PC-9 (cell line): Measurements from ENCODE around the gene BRWD1. TPM values are rescaled to one million over a fixed set of nuclear protein-coding genes. Genes with fewer than 3 reads are reported as not detected.

ENCODE experiments used
- BruUV-seq: library from RNA; stranded (reverse); fragments of 400-500 nt; replicated peaks from 2 replicates; lab custom pipeline; 2021; lab: Mats Ljungman, UMichigan
- CTCF ChIA-PET: fragments of 300-600 bp; sonication (Branson Sonifier 250); formaldehyde crosslinking; loops from one replicate; lab custom pipeline; 2022; ENCODE audit warnings: antibody characterized with exemption; lab: Charles Lee
- POLR2A ChIA-PET: fragments of 300-600 bp; sonication (Branson Sonifier 250); formaldehyde crosslinking; loops from one replicate; lab custom pipeline; 2022; ENCODE audit warnings: antibody characterized with exemption; ENCODE audit not compliant: unreplicated experiment; lab: Charles Lee
- DNase-seq, 2 experiments: peaks; one replicate each; pipeline versions ENCODE4 v3.0.0 to v3.0.0-alpha.2; 2015 to 2022; ENCODE audit warnings: mixed read lengths in 1 of 2
- H2AFZ ChIP-seq: fragments of 200-600 bp; sonication (generic); 2 replicates; pipeline ENCODE4 v1.8.1; 2017; ENCODE audit warnings: antibody characterized with exemption
- H3F3A ChIP-seq: fragments of 200-600 bp; sonication (generic); 2 replicates; pipeline ENCODE4 v1.8.1; 2017; ENCODE audit warnings: antibody characterized with exemption, mild to moderate bottlenecking, low read depth; ENCODE audit not compliant: insufficient read depth
- H3K27ac ChIP-seq: fragments of 200-600 bp; sonication (generic); 2 replicates; pipeline ENCODE4 v1.6.1; 2016; ENCODE audit warnings: mixed run types
- H3K27me3 ChIP-seq: fragments of 200-600 bp; sonication (generic); 2 replicates; pipeline ENCODE4 v1.6.1; 2016; ENCODE audit warnings: low read depth, mixed run types; ENCODE audit not compliant: insufficient read depth
- H3K36me3 ChIP-seq: fragments of 200-600 bp; sonication (generic); 2 replicates; pipeline ENCODE4 v1.6.1; 2016; ENCODE audit warnings: low read depth, mixed run types
- H3K4me1 ChIP-seq: fragments of 200-600 bp; sonication (generic); replicated peaks from 2 replicates; pipeline ENCODE4 v1.6.1; 2016; ENCODE audit warnings: mixed run types; ENCODE audit not compliant: insufficient read depth
- H3K4me2 ChIP-seq: fragments of 200-600 bp; sonication (generic); 2 replicates; pipeline ENCODE4 v1.6.1; 2017; ENCODE audit warnings: mixed run types
- H3K4me3 ChIP-seq: fragments of 200-600 bp; sonication (generic); 2 replicates; pipeline ENCODE4 v1.6.1; 2016; ENCODE audit warnings: mixed run types
- H3K79me2 ChIP-seq: fragments of 200-600 bp; sonication (generic); 2 replicates; pipeline ENCODE4 v1.6.1; 2017; ENCODE audit warnings: low read depth, mixed run types
- H3K9me2 ChIP-seq: fragments of 200-600 bp; sonication (generic); 2 replicates; pipeline ENCODE4 v1.8.1; 2017; ENCODE audit warnings: mild to moderate bottlenecking; ENCODE audit not compliant: insufficient read depth
- H3K9me3 ChIP-seq: fragments of 200-600 bp; sonication (generic); 2 replicates; pipeline ENCODE4 v1.8.1; 2016; ENCODE audit warnings: low read depth; ENCODE audit not compliant: insufficient read depth
- H4K20me1 ChIP-seq: fragments of 200-600 bp; sonication (generic); 2 replicates; pipeline ENCODE4 v1.8.1; 2017; ENCODE audit not compliant: insufficient read depth
- CTCF ChIP-seq: fragments of 200-600 bp; sonication (generic); conservative IDR thresholded peaks from 2 replicates; pipeline ENCODE4 v1.6.1; 2017; ENCODE audit warnings: mixed run types, antibody characterized with exemption, mild to moderate bottlenecking, moderate library complexity
- EZH2 ChIP-seq: fragments of 200-600 bp; sonication (generic); IDR thresholded peaks from 2 replicates; pipeline ENCODE4 v1.8.0; 2017; ENCODE audit warnings: antibody characterized with exemption, low read depth
- intact Hi-C: fragments of 100-400 bp; cut with micrococcal nuclease; formaldehyde crosslinking; loops from one replicate; pipeline ENCODE4 v1.10.0; 2022; ENCODE audit not compliant: unreplicated experiment
- total RNA-seq: library from RNA; stranded (reverse); gene quantifications from 2 replicates; pipeline ENCODE4 v1.2.3, GENCODE V29; 2021

Gene BRWD1
- total RNA-seq, 1 experiment from 2014 or later: 42.9 TPM

DNA sequence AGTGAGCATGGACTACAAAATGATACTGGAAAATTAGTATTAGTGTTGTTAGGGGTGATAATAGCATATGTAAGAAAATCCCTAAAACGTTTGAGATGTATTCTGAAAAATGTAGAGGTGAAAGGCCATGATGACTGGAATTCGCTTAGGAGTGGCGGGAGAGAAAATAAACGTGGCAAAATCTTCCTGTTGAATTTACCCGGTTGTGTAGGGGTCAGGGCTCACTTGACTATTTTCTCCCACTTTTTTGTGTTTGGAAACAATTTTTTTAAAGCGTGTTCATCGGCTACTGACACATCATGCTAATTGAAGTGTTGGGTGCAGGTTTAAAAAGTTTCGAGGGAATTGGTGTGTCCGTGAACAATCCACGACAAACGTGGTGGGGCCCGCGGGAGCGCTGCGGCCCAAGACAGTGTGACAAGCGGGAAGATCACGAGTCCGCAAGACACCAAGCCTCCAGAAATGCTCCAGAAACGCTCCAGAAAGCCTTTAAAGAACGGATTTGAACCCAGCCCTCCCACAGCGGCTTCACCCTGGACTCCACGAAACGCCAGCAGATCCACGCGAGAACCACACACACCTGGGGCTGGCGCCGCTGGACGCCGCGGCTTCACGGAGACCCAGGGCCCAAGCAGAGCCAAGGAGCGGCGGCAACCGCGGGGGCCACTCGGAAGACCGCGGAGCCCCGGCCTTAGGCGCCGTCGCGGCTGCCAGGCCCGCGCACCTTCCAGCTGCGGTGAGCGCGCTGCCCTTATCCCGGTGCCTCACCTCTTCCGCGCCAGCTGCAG is 130.8 kb downstream of the BRWD1 start:
- H3K4me2 ChIP-seq: peak overlapping the region; percentile 93
- H3K36me3 ChIP-seq: no peaks in the 10 kb centered on the region
- intact Hi-C loops: loop anchor here (5.0 to 10.0 kb wide), 2 partner anchors 202 to 265 kb away; partner anchors contain the start of gene LCA5L
- peak overlapping the region; percentile 96 for H2AFZ ChIP-seq
- BruUV-seq: TSS peak; percentile 37
- peak overlapping the region; percentile 61 for H3K27ac ChIP-seq
- no peaks in the 10 kb centered on the region for H3K9me3 ChIP-seq
- CTCF ChIA-PET: no interaction called here
- H3K79me2 ChIP-seq: peaks cover 23% of the 10 kb centered on the region
- DNase-seq: peak in 1 of 2 experiments; percentile 2
- H3K9me2 ChIP-seq: no peaks in the 10 kb centered on the region
- peaks cover 19% of the 10 kb centered on the region for H3F3A ChIP-seq
- H4K20me1 ChIP-seq: peaks cover 4% of the 10 kb centered on the region; the same call in 1 of the 2 replicates
- POLR2A ChIA-PET: interaction anchor here (0.7 kb wide), 1 partner anchor 205 kb away, joined by 8 read pairs; no protein-coding TSS in a partner anchor
- no peaks in the 10 kb centered on the region for H3K27me3 ChIP-seq
- H3K4me1 ChIP-seq: peaks cover 9% of the 10 kb centered on the region
- no peak for TF ChIP-seq CTCF
- no peak for TF ChIP-seq EZH2
- H3K4me3 ChIP-seq: peak overlapping the region; percentile 92

DNA sequence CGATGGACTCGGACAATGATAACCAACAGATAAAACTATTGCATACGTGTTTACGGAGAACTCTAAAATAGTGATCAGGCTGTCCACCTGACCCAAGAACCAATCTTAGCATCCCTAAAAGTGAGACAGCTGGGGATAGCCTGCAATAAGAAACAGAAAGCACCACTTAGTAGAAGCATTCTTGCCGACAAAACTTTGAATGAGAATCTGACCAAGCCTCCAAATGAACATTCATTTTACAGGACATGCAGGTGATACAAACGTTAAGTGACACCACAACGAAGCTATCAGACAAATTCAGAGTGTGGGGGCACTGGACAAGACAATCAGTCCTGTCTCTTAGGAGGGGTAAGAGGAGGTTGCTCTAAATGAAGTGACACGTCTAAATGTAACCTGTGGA is 131.4 kb downstream of the BRWD1 start:
- H3K36me3 ChIP-seq: no peaks in the 10 kb centered on the region
- no peaks in the 10 kb centered on the region for H3K9me2 ChIP-seq
- TF ChIP-seq EZH2 (no peak), CTCF (no peak)
- peaks cover 19% of the 10 kb centered on the region for H3F3A ChIP-seq
- H3K4me3 ChIP-seq: peak overlapping the region; percentile 92
- peak overlapping the region; percentile 96; the same call in 1 of the 2 replicates for H2AFZ ChIP-seq
- H3K4me2 ChIP-seq: peak overlapping the region; percentile 93
- no peaks in the 10 kb centered on the region for H3K27me3 ChIP-seq
- intact Hi-C loops: loop anchor here (5.0 to 10.0 kb wide), 2 partner anchors 203 to 265 kb away; partner anchors contain the start of gene LCA5L
- peaks cover 23% of the 10 kb centered on the region for H3K79me2 ChIP-seq
- peaks cover 4% of the 10 kb centered on the region; the same call in 1 of the 2 replicates for H4K20me1 ChIP-seq
- ChIA-PET CTCF (no interaction called here), POLR2A (no interaction called here)
- no TSS peak for BruUV-seq
- H3K4me1 ChIP-seq: peaks cover 9% of the 10 kb centered on the region
- no peak for DNase-seq
- no peak overlapping the region for H3K27ac ChIP-seq
- H3K9me3 ChIP-seq: no peaks in the 10 kb centered on the region

DNA sequence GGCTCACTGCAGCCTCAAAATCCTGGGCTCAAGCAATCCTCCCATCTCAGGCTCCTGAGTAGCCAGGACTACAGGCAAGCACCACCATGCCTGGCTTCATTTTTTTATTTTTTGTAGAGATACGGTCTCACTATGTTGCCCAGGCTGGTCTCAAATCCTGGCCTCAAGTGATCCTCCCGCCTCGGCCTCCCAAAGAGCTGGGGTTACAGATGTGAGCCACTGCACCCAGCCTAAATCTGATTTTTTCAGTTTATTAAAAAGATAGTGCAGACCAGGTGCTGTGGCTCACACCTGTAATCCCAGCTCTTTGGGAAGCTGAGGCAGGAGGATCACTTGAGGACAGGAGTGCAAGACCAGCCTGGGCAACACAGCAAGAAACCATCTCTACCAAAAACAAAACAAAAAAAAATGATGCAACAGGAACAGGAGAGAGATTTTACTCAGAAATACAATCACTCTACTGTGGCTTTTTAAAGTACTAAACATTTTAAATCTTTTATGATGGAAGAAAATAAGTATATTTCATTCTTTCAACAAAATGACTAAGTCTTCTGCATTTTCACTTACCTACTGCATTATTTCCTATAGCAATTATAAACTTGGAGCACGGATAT is 132.1 kb downstream of the BRWD1 start:
- intact Hi-C loops: loop anchor here (5.0 to 10.0 kb wide), 2 partner anchors 203 to 266 kb away; partner anchors contain the start of gene LCA5L
- H3K9me3 ChIP-seq: no peaks in the 10 kb centered on the region
- peak overlapping the region; percentile 92; the same call in 1 of the 2 replicates for H3K4me3 ChIP-seq
- H2AFZ ChIP-seq: no peak overlapping the region
- peaks cover 15% of the 10 kb centered on the region for H3F3A ChIP-seq
- peaks cover 4% of the 10 kb centered on the region; the same call in 1 of the 2 replicates for H4K20me1 ChIP-seq
- BruUV-seq: no TSS peak
- peak overlapping the region; percentile 93 for H3K4me2 ChIP-seq
- H3K4me1 ChIP-seq: peaks cover 9% of the 10 kb centered on the region
- no peaks in the 10 kb centered on the region for H3K27me3 ChIP-seq
- H3K9me2 ChIP-seq: no peaks in the 10 kb centered on the region
- CTCF ChIA-PET: interaction anchor here (0.6 kb wide), 1 partner anchor 217 kb away, joined by 3 read pairs; no protein-coding TSS in a partner anchor
- H3K36me3 ChIP-seq: no peaks in the 10 kb centered on the region
- H3K79me2 ChIP-seq: peaks cover 23% of the 10 kb centered on the region
- TF ChIP-seq EZH2: no peak
- TF ChIP-seq CTCF: no peak
- DNase-seq: no peak
- H3K27ac ChIP-seq: no peak overlapping the region
- POLR2A ChIA-PET: no interaction called here
